Brain microvascular endothelial cell (primary cell): Measurements from ENCODE around the gene MYDGF.

Experiments used
- DNase-seq: peaks from one replicate; pipeline ENCODE4 v3.0.0-alpha.2; 2020
- H3K27ac ChIP-seq: fragments of 250-450 bp; sonication (Bioruptor Pico); 2 replicates; pipeline ENCODE4 v1.5.1; 2020; ENCODE audit warnings: mild to moderate bottlenecking, moderate library complexity
- H3K27me3 ChIP-seq: fragments of 250-450 bp; sonication (Bioruptor Pico); replicated peaks from 2 replicates; pipeline ENCODE4 v1.5.1; 2020; ENCODE audit warnings: mild to moderate bottlenecking
- H3K36me3 ChIP-seq: fragments of 250-450 bp; sonication (Bioruptor Pico); replicated peaks from 2 replicates; pipeline ENCODE4 v1.5.1; 2020; ENCODE audit warnings: mild to moderate bottlenecking
- H3K4me3 ChIP-seq: 2 replicates; pipeline ENCODE4 v1.5.1; 2011; ENCODE audit warnings: low read depth, mild to moderate bottlenecking, control low read depth, low read length, moderate library complexity
- CTCF ChIP-seq: IDR thresholded peaks from 2 replicates; pipeline ENCODE4 v1.5.1; 2011; ENCODE audit warnings: low read depth, mild to moderate bottlenecking, moderate library complexity, low read length, control low read depth, inconsistent platforms; ENCODE audit errors: missing control alignments
- in situ Hi-C: cut with HindIII; loops from 2 replicates; pipeline ENCODE4 v1.10.0; 2017; ENCODE audit warnings: low sequenced_read_pairs, low pct_ligation_motif_present

Gene MYDGF

GRCh38 chr19:4703671-4704316 is 33.7 kb upstream of the MYDGF start:
- no peak for DNase-seq
- TF ChIP-seq CTCF, result no peak
- in situ Hi-C loops, result no loop called here
- H3K4me3 ChIP-seq, result no peak overlapping the region
- H3K27me3 ChIP-seq, result no peaks in the 10 kb centered on the region
- peaks cover 71% of the 10 kb centered on the region for H3K36me3 ChIP-seq
- no peak overlapping the region for H3K27ac ChIP-seq

- H3K27ac ChIP-seq, result no peak overlapping the region
- no peak overlapping the region for H3K4me3 ChIP-seq
- no peaks in the 10 kb centered on the region for H3K27me3 ChIP-seq
- no peak for DNase-seq
- peaks cover 80% of the 10 kb centered on the region for H3K36me3 ChIP-seq
- TF ChIP-seq CTCF, result no peak
- in situ Hi-C loops, result no loop called here
Measured at GRCh38 chr19:4702764-4703163, 32.6 kb upstream of the MYDGF start.

GRCh38 chr19:4701557-4701956 is 31.4 kb upstream of the MYDGF start:
- peaks cover 83% of the 10 kb centered on the region for H3K36me3 ChIP-seq
- no peak overlapping the region for H3K27ac ChIP-seq
- in situ Hi-C loops, result no loop called here
- no peak for TF ChIP-seq CTCF
- no peaks in the 10 kb centered on the region for H3K27me3 ChIP-seq
- no peak overlapping the region for H3K4me3 ChIP-seq
- DNase-seq, result no peak

GRCh38 chr19:4700693-4700970 is 30.5 kb upstream of the MYDGF start:
- H3K36me3 ChIP-seq, result peaks cover 82% of the 10 kb centered on the region
- no peak for TF ChIP-seq CTCF

GRCh38 chr19:4699826-4700692 is 29.9 kb upstream of the MYDGF start:
- H3K27me3 ChIP-seq, result no peaks in the 10 kb centered on the region

More at GRCh38 chr19:4700693-4700970, 30.5 kb upstream of the MYDGF start:
- no peak overlapping the region for H3K4me3 ChIP-seq
- in situ Hi-C loops, result no loop called here
- no peaks in the 10 kb centered on the region for H3K27me3 ChIP-seq
- H3K27ac ChIP-seq, result no peak overlapping the region
- no peak for DNase-seq

More at GRCh38 chr19:4699826-4700692, 29.9 kb upstream of the MYDGF start:
- Histone ChIP-seq H3K27ac (no peak overlapping the region), H3K4me3 (no peak overlapping the region), H3K36me3 (peaks cover 82% of the 10 kb centered on the region)
- DNase-seq, result no peak
- no peak for TF ChIP-seq CTCF
- in situ Hi-C loops, result no loop called here
